IMR-90 (cell line): ENCODE measurements around the gene SMO. TPM values are rescaled to one million over a fixed set of nuclear protein-coding genes. Genes with fewer than 3 reads are reported as not detected.
"Not testable (repeated sequence)": the region's sequence is repeated elsewhere in the genome, so short reads cannot be mapped to it uniquely, and the experiment has no call there.

Source experiments
- ATAC-seq: fragments of 200-7000 bp; cut with Tn5 transposase; 2 replicates; pipeline ENCODE4 v1.9.1; 2020; ENCODE audit warnings: low read depth, mild to moderate bottlenecking, moderate library complexity
- BruUV-seq: library from RNA; stranded (reverse); fragments of 400-500 nt; replicated peaks from 2 replicates; lab custom pipeline; 2021; lab: Mats Ljungman, UMichigan
- CTCF ChIA-PET: fragments of 300-600 bp; formaldehyde crosslinking; extraction: SDS; loops from one replicate; lab custom pipeline; 2021; ENCODE audit warnings: antibody characterized with exemption; lab: Yijun Ruan, JAX
- POLR2A ChIA-PET: fragments of 300-600 bp; sonication (Branson Sonifier 250); formaldehyde crosslinking; loops from one replicate; lab custom pipeline; 2022; ENCODE audit warnings: antibody characterized with exemption; ENCODE audit not compliant: unreplicated experiment; lab: Charles Lee
- DNase-seq: peaks from one replicate; pipeline ENCODE4 v3.0.0; 2013
- H2AFZ ChIP-seq: replicated peaks from 2 replicates; pipeline ENCODE3; 2013; ENCODE audit warnings: low read length, mild to moderate bottlenecking; ENCODE audit not compliant: poor library complexity
- H2AK5ac ChIP-seq: 2 replicates; pipeline ENCODE4 v1.6.1; 2013; ENCODE audit warnings: low read depth, low read length, inconsistent platforms
- H2AK9ac ChIP-seq: replicated peaks from 2 replicates; pipeline ENCODE3; 2013; ENCODE audit warnings: mild to moderate bottlenecking, low read depth, low read length, moderate library complexity; ENCODE audit not compliant: poor library complexity
- H2BK120ac ChIP-seq: 2 replicates; pipeline ENCODE4 v1.6.1; 2013; ENCODE audit warnings: low read depth, low read length, inconsistent platforms
- H2BK15ac ChIP-seq: 3 replicates; pipeline ENCODE4 v1.6.1; 2013; ENCODE audit warnings: low read depth, low read length, inconsistent platforms
- H2BK20ac ChIP-seq: 2 replicates; pipeline ENCODE4 v1.6.1; 2013; ENCODE audit warnings: low read depth, mild to moderate bottlenecking, inconsistent platforms, low read length, moderate library complexity
- H2BK5ac ChIP-seq: 2 replicates; pipeline ENCODE4 v1.6.1; 2013; ENCODE audit warnings: mild to moderate bottlenecking, low read depth, low read length, inconsistent platforms; ENCODE audit not compliant: poor library complexity, severe bottlenecking
- H3K14ac ChIP-seq: replicated peaks from 2 replicates; pipeline ENCODE4 v1.6.1; 2013; ENCODE audit warnings: low read depth, low read length, inconsistent platforms
- H3K18ac ChIP-seq: 2 replicates; pipeline ENCODE4 v1.6.1; 2013; ENCODE audit warnings: low read depth, low read length, control low read depth
- H3K23ac ChIP-seq: 2 replicates; pipeline ENCODE4 v1.6.1; 2013; ENCODE audit warnings: low read depth, low read length, inconsistent platforms
- H3K27ac ChIP-seq: 2 replicates; pipeline ENCODE4 v1.5.1; 2013; ENCODE audit warnings: mild to moderate bottlenecking, control low read depth, low read length; ENCODE audit not compliant: insufficient read depth
- H3K27me3 ChIP-seq: 2 replicates; pipeline ENCODE4 v1.6.1; 2013; ENCODE audit warnings: low read length; ENCODE audit not compliant: control insufficient read depth, insufficient read depth
- H3K36me3 ChIP-seq: 2 replicates; pipeline ENCODE4 v1.6.1; 2013; ENCODE audit warnings: low read length, mixed read lengths; ENCODE audit not compliant: control insufficient read depth, insufficient read depth
- H3K4ac ChIP-seq: 2 replicates; pipeline ENCODE4 v1.6.1; 2013; ENCODE audit warnings: low read depth, low read length, inconsistent platforms
- H3K4me1 ChIP-seq: 2 replicates; pipeline ENCODE4 v1.6.1; 2013; ENCODE audit warnings: low read length, mixed read lengths; ENCODE audit not compliant: control insufficient read depth, insufficient read depth
- H3K4me2 ChIP-seq: 2 replicates; pipeline ENCODE4 v1.6.1; 2013; ENCODE audit warnings: low read depth, mild to moderate bottlenecking, control low read depth, low read length, moderate library complexity
- H3K4me3 ChIP-seq: 2 replicates; pipeline ENCODE4 v1.5.1; 2013; ENCODE audit warnings: low read depth, mild to moderate bottlenecking, control low read depth, low read length, moderate library complexity; ENCODE audit not compliant: insufficient read depth
- H3K56ac ChIP-seq: 2 replicates; pipeline ENCODE4 v1.6.1; 2013; ENCODE audit warnings: low read length, inconsistent platforms; ENCODE audit not compliant: insufficient read depth; ENCODE audit errors: extremely low read depth
- H3K79me1 ChIP-seq, 2 experiments: 2 replicates each; pipeline ENCODE4 v1.6.1; 2013; ENCODE audit warnings: low read length in 2 of 2, inconsistent platforms in 1 of 2, low read depth in 1 of 2
- H3K9ac ChIP-seq: 2 replicates; pipeline ENCODE4 v1.6.1; 2013; ENCODE audit warnings: low read depth, low read length, control low read depth
- H3K9me1 ChIP-seq: 2 replicates; pipeline ENCODE4 v1.6.1; 2013; ENCODE audit warnings: low read length, inconsistent platforms; ENCODE audit not compliant: insufficient read depth
- H3K9me3 ChIP-seq: 2 replicates; pipeline ENCODE4 v1.6.1; 2013; ENCODE audit warnings: low read length; ENCODE audit not compliant: control insufficient read depth, insufficient read depth
- H4K20me1 ChIP-seq: 2 replicates; pipeline ENCODE4 v1.6.1; 2013; ENCODE audit warnings: low read length, inconsistent platforms; ENCODE audit not compliant: insufficient read depth
- H4K5ac ChIP-seq: 2 replicates; pipeline ENCODE4 v1.6.1; 2013; ENCODE audit warnings: mild to moderate bottlenecking, low read depth, low read length, control low read depth
- H4K8ac ChIP-seq, 2 experiments: 2 replicates each; pipeline ENCODE4 v1.6.1; 2013; ENCODE audit warnings: low read depth in 2 of 2, low read length in 2 of 2, control low read depth in 1 of 2, inconsistent platforms in 1 of 2
- H4K91ac ChIP-seq: 2 replicates; pipeline ENCODE4 v1.6.1; 2013; ENCODE audit warnings: low read depth, low read length, inconsistent platforms; ENCODE audit not compliant: insufficient read depth
- WGBS, 2 experiments: methylation state at CpG; one replicate each; pipeline versions ENCODE4 v1.1.5 to v1.1.7; 2013; ENCODE audit warnings: missing lambda C conversion rate in 2 of 2; ENCODE audit not compliant: insufficient read length in 1 of 2; ENCODE audit errors: extremely low coverage in 2 of 2; 5-methylcytosine and 5-hydroxymethylcytosine counted together
- dilution Hi-C: fragments of 300-500 bp; cut with HindIII; formaldehyde crosslinking; loops from one replicate; pipeline ENCODE4 v1.14.3; 2018; ENCODE audit warnings: low sequenced_read_pairs; ENCODE audit not compliant: unreplicated experiment
- in situ Hi-C: fragments of 300-500 bp; cut with MboI; formaldehyde crosslinking; loops from 3 replicates; pipeline ENCODE4 v1.14.3; 2019; ENCODE audit warnings: low sequenced_read_pairs, inconsistent platforms, mixed read lengths
- intact Hi-C: fragments of 100-400 bp; cut with micrococcal nuclease; formaldehyde crosslinking; loops from 2 replicates; pipeline ENCODE4 v1.10.0; 2022
- polyA plus RNA-seq, 3 experiments: library from polyadenylated mRNA; depleted of rRNA; stranded (reverse); fragments of >200 nt; gene quantifications; 2 replicates each; pipeline ENCODE4 v1.2.3, GENCODE V29; 2012; ENCODE audit warnings: low replicate concordance in 1 of 3
- total RNA-seq: library from RNA; depleted of rRNA; stranded (reverse); fragments of >200 nt; gene quantifications from 2 replicates; pipeline ENCODE4 v1.2.3, GENCODE V29; 2012

Gene SMO
- total and polyA plus RNA-seq, 2 of the 4 experiments (the other 2 are of a cell fraction) = 18.5 to 24.7 TPM

- not testable (repeated sequence) for H2BK20ac ChIP-seq, H3K56ac ChIP-seq
These were observed 14.6 kb upstream of the SMO start for GRCh38 chr7:129173861-129174260.

More at GRCh38 chr7:129173861-129174260, 14.6 kb upstream of the SMO start:
- H3K79me1 ChIP-seq, H3K9ac ChIP-seq, H3K23ac ChIP-seq, dilution Hi-C loops, H4K5ac ChIP-seq, H2BK5ac ChIP-seq, intact Hi-C loops, H2AK9ac ChIP-seq, H2BK120ac ChIP-seq, in situ Hi-C loops, H3K18ac ChIP-seq, H3K4ac ChIP-seq, H3K14ac ChIP-seq, BruUV-seq, H2AK5ac ChIP-seq, ATAC-seq, H3K27ac ChIP-seq, H3K9me3 ChIP-seq, H4K91ac ChIP-seq, POLR2A ChIA-PET, H4K20me1 ChIP-seq, H3K4me3 ChIP-seq, H4K8ac ChIP-seq, H2BK15ac ChIP-seq, H2AFZ ChIP-seq, H3K4me1 ChIP-seq, H3K4me2 ChIP-seq, H3K36me3 ChIP-seq, H3K9me1 ChIP-seq, DNase-seq: not testable (repeated sequence)
- H3K27me3 ChIP-seq = peaks cover 32% of the 10 kb centered on the region
- no CpG with 5 or more reads among the region's 7 CpGs for WGBS, 2 experiments
- CTCF ChIA-PET = interaction anchor here (0.5 kb wide), 1 partner anchor 27 kb away, joined by 4 read pairs; no protein-coding TSS in a partner anchor
